PFSK-1 (cell line): ENCODE measurements around the gene CLMN.

Experiments used
- FOXP2 ChIP-seq: optimal IDR thresholded peaks from 2 replicates; pipeline ENCODE3; 2011; ENCODE audit warnings: borderline replicate concordance, control low read depth, inconsistent platforms; ENCODE audit not compliant: insufficient read depth; ENCODE audit errors: extremely low read length, extremely low read depth
- POLR2AphosphoS5 ChIP-seq: IDR thresholded peaks from 2 replicates; pipeline ENCODE4 v1.6.1; 2012; ENCODE audit warnings: low read depth, mild to moderate bottlenecking, control low read depth, low read length, moderate library complexity
- SIN3A ChIP-seq: IDR thresholded peaks from 2 replicates; pipeline ENCODE4 v1.6.1; 2012; ENCODE audit warnings: mild to moderate bottlenecking, low read length, moderate library complexity, borderline replicate concordance; ENCODE audit not compliant: insufficient read depth
- TAF1 ChIP-seq: IDR thresholded peaks from 2 replicates; pipeline ENCODE4 v1.6.1; 2012; ENCODE audit warnings: low read length, control low read depth, borderline replicate concordance; ENCODE audit not compliant: insufficient read depth
- TF ChIP-seq, protein P1 (sequence below), 2 experiments: IDR thresholded peaks; 2 replicates each; pipeline versions ENCODE4 v1.6.1 to v1.8.0; 2011 to 2012; ENCODE audit warnings: low read depth in 2 of 2, low read length in 2 of 2, control low read depth in 1 of 2, inconsistent platforms in 1 of 2, mild to moderate bottlenecking in 1 of 2, moderate library complexity in 1 of 2; ENCODE audit not compliant: insufficient read depth in 1 of 2

- no peak for TF ChIP-seq TAF1
- TF ChIP-seq POLR2AphosphoS5, result no peak
- TF ChIP-seq, protein P1, sequence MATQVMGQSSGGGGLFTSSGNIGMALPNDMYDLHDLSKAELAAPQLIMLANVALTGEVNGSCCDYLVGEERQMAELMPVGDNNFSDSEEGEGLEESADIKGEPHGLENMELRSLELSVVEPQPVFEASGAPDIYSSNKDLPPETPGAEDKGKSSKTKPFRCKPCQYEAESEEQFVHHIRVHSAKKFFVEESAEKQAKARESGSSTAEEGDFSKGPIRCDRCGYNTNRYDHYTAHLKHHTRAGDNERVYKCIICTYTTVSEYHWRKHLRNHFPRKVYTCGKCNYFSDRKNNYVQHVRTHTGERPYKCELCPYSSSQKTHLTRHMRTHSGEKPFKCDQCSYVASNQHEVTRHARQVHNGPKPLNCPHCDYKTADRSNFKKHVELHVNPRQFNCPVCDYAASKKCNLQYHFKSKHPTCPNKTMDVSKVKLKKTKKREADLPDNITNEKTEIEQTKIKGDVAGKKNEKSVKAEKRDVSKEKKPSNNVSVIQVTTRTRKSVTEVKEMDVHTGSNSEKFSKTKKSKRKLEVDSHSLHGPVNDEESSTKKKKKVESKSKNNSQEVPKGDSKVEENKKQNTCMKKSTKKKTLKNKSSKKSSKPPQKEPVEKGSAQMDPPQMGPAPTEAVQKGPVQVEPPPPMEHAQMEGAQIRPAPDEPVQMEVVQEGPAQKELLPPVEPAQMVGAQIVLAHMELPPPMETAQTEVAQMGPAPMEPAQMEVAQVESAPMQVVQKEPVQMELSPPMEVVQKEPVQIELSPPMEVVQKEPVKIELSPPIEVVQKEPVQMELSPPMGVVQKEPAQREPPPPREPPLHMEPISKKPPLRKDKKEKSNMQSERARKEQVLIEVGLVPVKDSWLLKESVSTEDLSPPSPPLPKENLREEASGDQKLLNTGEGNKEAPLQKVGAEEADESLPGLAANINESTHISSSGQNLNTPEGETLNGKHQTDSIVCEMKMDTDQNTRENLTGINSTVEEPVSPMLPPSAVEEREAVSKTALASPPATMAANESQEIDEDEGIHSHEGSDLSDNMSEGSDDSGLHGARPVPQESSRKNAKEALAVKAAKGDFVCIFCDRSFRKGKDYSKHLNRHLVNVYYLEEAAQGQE (IDR thresholded peaks at IDR 0.05; ENCODE audit: insufficient read depth in 1 of 2, low read depth in 2 of 2, low read length in 2 of 2), result no peak
- no peak for TF ChIP-seq SIN3A
- TF ChIP-seq FOXP2, result no peak
Observed at GRCh38 chr14:95330591-95331370, 11.1 kb upstream of the CLMN start.
